K562 (cell line): ENCODE results near the gene ZFP92. TPM values are rescaled to one million over a fixed set of nuclear protein-coding genes. Genes with fewer than 3 reads are reported as not detected.

ENCODE experiments used
- ATF2 ChIP-seq: sonication (generic); formaldehyde crosslinking; IDR thresholded peaks from 2 replicates; pipeline ENCODE4 v1.8.1; 2022; ENCODE audit warnings: missing genetic modification reagents
- BRF2 ChIP-seq: IDR thresholded peaks from 3 replicates; pipeline ENCODE4 v1.6.1; 2011; ENCODE audit warnings: borderline replicate concordance, mild to moderate bottlenecking; ENCODE audit not compliant: insufficient read length, insufficient read depth
- CXXC5 ChIP-seq: fragments of 250-450 bp; sonication (Bioruptor Pico); IDR thresholded peaks from 2 replicates; pipeline ENCODE4 v1.8.0; 2022; ENCODE audit warnings: inconsistent platforms, mild to moderate bottlenecking, moderate library complexity
- FOXP4 ChIP-seq: sonication (generic); formaldehyde crosslinking; IDR thresholded peaks from 2 replicates; pipeline ENCODE4 v1.8.0; 2022; ENCODE audit warnings: mild to moderate bottlenecking, missing genetic modification reagents, borderline replicate concordance
- GATAD2B ChIP-seq: fragments of 450-650 bp; IDR thresholded peaks from 2 replicates; pipeline ENCODE4 v1.6.1; 2017; ENCODE audit warnings: mild to moderate bottlenecking, borderline replicate concordance
- ILF3 ChIP-seq: fragments of 450-650 bp; IDR thresholded peaks from 2 replicates; pipeline ENCODE4 v1.6.1; 2018; ENCODE audit warnings: antibody characterized with exemption, mild to moderate bottlenecking, moderate library complexity, borderline replicate concordance
- KAT2B ChIP-seq: IDR thresholded peaks from one replicate; pipeline ENCODE4 v1.6.1; 2012; ENCODE audit warnings: low read depth, mild to moderate bottlenecking, control low read depth, inconsistent platforms, low read length, moderate library complexity
- MCM2 ChIP-seq: fragments of 450-650 bp; IDR thresholded peaks from 2 replicates; pipeline ENCODE4 v1.6.1; 2017; ENCODE audit warnings: low read depth, mild to moderate bottlenecking
- NEUROD1 ChIP-seq: fragments of 150-350 bp; IDR thresholded peaks from 2 replicates; pipeline ENCODE4 v1.6.1; 2014; ENCODE audit warnings: borderline replicate concordance, low read length, low read depth; ENCODE audit not compliant: partially characterized antibody
- POLR2A ChIP-seq: fragments of 450-650 bp; conservative IDR thresholded peaks from 2 replicates; pipeline ENCODE4 v1.6.1; 2016
- PRDM10 ChIP-seq: fragments of 450-650 bp; IDR thresholded peaks from 2 replicates; pipeline ENCODE4 v1.6.1; 2018; ENCODE audit not compliant: partially characterized antibody
- RBM22 ChIP-seq: fragments of 200-400 bp; formaldehyde crosslinking; IDR thresholded peaks from 2 replicates; pipeline ENCODE4 v1.6.1; 2018; ENCODE audit warnings: low read length, low read depth; ENCODE audit not compliant: poor library complexity, severe bottlenecking
- SRSF1 ChIP-seq: fragments of 200-400 bp; formaldehyde crosslinking; IDR thresholded peaks from 2 replicates; pipeline ENCODE4 v1.6.1; 2017; ENCODE audit warnings: mild to moderate bottlenecking, low read depth, low read length, moderate library complexity
- TAL1 ChIP-seq: fragments of 450-650 bp; IDR thresholded peaks from 2 replicates; pipeline ENCODE4 v1.6.1; 2016; ENCODE audit warnings: mild to moderate bottlenecking
- TFE3 ChIP-seq: fragments of 450-650 bp; formaldehyde crosslinking; IDR thresholded peaks from 2 replicates; pipeline ENCODE4 v1.4.0; 2020; ENCODE audit warnings: mild to moderate bottlenecking, mixed read lengths
- ZKSCAN1 ChIP-seq: fragments of 150-350 bp; IDR thresholded peaks from 2 replicates; pipeline ENCODE4 v1.6.1; 2016; ENCODE audit warnings: low read depth, low read length
- ZSCAN29 ChIP-seq: fragments of 450-650 bp; IDR thresholded peaks from 2 replicates; pipeline ENCODE4 v1.6.1; 2017
- polyA plus RNA-seq, 8 experiments: library from polyadenylated mRNA; depleted of rRNA in 4 of 8; stranded (reverse) in 5 of 8; unstranded in 3 of 8; fragments of >200 nt; fragmentation: Nextera tagmentation in 2 of 8; fragmentation: Illumina TruSeq in 1 of 8; extraction: Ambion mirVana in 2 of 8; extraction: Trizol in 1 of 8; gene quantifications; 2 replicates each; pipeline versions ENCODE4 v1.2.1 to v1.2.3, GENCODE V29; 2011 to 2014; ENCODE audit warnings: inconsistent platforms in 1 of 8, missing spikeins in 1 of 8
- total RNA-seq, 7 experiments: library from RNA; depleted of rRNA in 6 of 7; stranded (reverse); fragments of >200 nt in 6 of 7; fragmentation: Illumina TruSeq in 2 of 7; extraction: Trizol in 2 of 7; gene quantifications; 2 replicates each; pipeline versions ENCODE4 v1.2.1 to v1.2.3, GENCODE V29; 2011 to 2021; ENCODE audit warnings: low replicate concordance in 1 of 7

ZFP92 gene
- total and polyA plus RNA-seq, 9 of the 15 experiments (the other 6 are each of a cell fraction or from before 2014, with no cell fraction given) = 0.32 to 3.3 (median 1.8) TPM

GRCh38 chrX:153381684-153382532 is 29.4 kb upstream of the ZFP92 start (continued):
- no peak for TF ChIP-seq ILF3
- TF ChIP-seq BRF2 = no peak
- no peak for TF ChIP-seq TAL1
- no peak for TF ChIP-seq MCM2
- no peak for TF ChIP-seq NEUROD1
- no peak for TF ChIP-seq CXXC5
- TF ChIP-seq SRSF1 = no peak
- no peak for TF ChIP-seq TFE3 (CRISPR knock-in tag)
- TF ChIP-seq ATF2 = no peak
- no peak for TF ChIP-seq KAT2B
- TF ChIP-seq POLR2A = no peak
- no peak for TF ChIP-seq GATAD2B
- TF ChIP-seq PRDM10 = no peak
- no peak for TF ChIP-seq FOXP4 (CRISPR knock-in tag)
- no peak for TF ChIP-seq ZSCAN29
- TF ChIP-seq ZKSCAN1 = no peak
- TF ChIP-seq RBM22 = no peak
